SH-SY5Y (cell line): Measurements from ENCODE around the gene C2orf76.

Experiments
- GATA2 ChIP-seq: IDR thresholded peaks from 2 replicates; pipeline ENCODE4 v1.6.1; 2011; ENCODE audit warnings: mild to moderate bottlenecking, low read depth, low read length
- GATA3 ChIP-seq: IDR thresholded peaks from 2 replicates; pipeline ENCODE4 v1.6.1; 2011; ENCODE audit warnings: low read depth, mild to moderate bottlenecking, low read length, moderate library complexity

GRCh38 chr2:119324685-119325270, 41.9 kb downstream of the C2orf76 start:
- no peak for TF ChIP-seq GATA3
- no peak for TF ChIP-seq GATA2
